HepG2 (cell line): ENCODE results near the gene ENTPD6. TPM values are rescaled to one million over a fixed set of nuclear protein-coding genes. Genes with fewer than 3 reads are reported as not detected.

Source experiments
- ADNP ChIP-seq: sonication (generic); formaldehyde crosslinking; IDR thresholded peaks from 2 replicates; pipeline ENCODE4 v1.4.0; 2020; ENCODE audit warnings: missing genetic modification reagents
- ATF7 ChIP-seq, 2 experiments: fragments of 450-650 bp in 1 of 2; sonication (generic) in 1 of 2; formaldehyde crosslinking in 1 of 2; IDR thresholded peaks; 2 replicates each; pipeline versions ENCODE4 v1.4.0 to v1.6.1; 2016 to 2020; ENCODE audit warnings: antibody characterized with exemption in 1 of 2, mild to moderate bottlenecking in 1 of 2, missing genetic modification reagents in 1 of 2
- CSRNP1 ChIP-seq: sonication (generic); formaldehyde crosslinking; IDR thresholded peaks from 2 replicates; pipeline ENCODE4 v1.8.1; 2023; ENCODE audit warnings: mild to moderate bottlenecking, missing genetic modification reagents
- CTCF ChIP-seq: sonication (generic); formaldehyde crosslinking; IDR thresholded peaks from 2 replicates; pipeline ENCODE4 v1.5.0; 2020; ENCODE audit warnings: mild to moderate bottlenecking, missing genetic modification reagents, moderate library complexity
- HIVEP1 ChIP-seq: sonication (generic); formaldehyde crosslinking; IDR thresholded peaks from 2 replicates; pipeline ENCODE4 v1.4.0; 2020; ENCODE audit warnings: mild to moderate bottlenecking, missing genetic modification reagents
- HOXA3 ChIP-seq: sonication (generic); formaldehyde crosslinking; IDR thresholded peaks from 2 replicates; pipeline ENCODE4 v1.5.0; 2020; ENCODE audit warnings: missing genetic modification reagents
- MIER3 ChIP-seq: IDR thresholded peaks from 2 replicates; pipeline ENCODE4 v1.6.1; 2016; ENCODE audit warnings: missing compliant biosample characterization, borderline replicate concordance
- NFKBIZ ChIP-seq: IDR thresholded peaks from 2 replicates; pipeline ENCODE4 v1.6.1; 2018; ENCODE audit warnings: missing genetic modification reagents, missing compliant biosample characterization
- PCBP1 ChIP-seq: fragments of 200-400 bp; formaldehyde crosslinking; IDR thresholded peaks from 2 replicates; pipeline ENCODE4 v1.6.1; 2017; ENCODE audit warnings: mild to moderate bottlenecking, low read depth, low read length, borderline replicate concordance
- REST ChIP-seq, 2 experiments: IDR thresholded peaks; 2 replicates each; pipeline ENCODE4 v1.6.1; 2011 to 2012; ENCODE audit warnings: low read length in 2 of 2, borderline replicate concordance in 1 of 2, low read depth in 1 of 2, mild to moderate bottlenecking in 1 of 2, moderate library complexity in 1 of 2
- ZBTB8A ChIP-seq: sonication (generic); formaldehyde crosslinking; IDR thresholded peaks from 2 replicates; pipeline ENCODE4 v1.4.0; 2020; ENCODE audit warnings: mild to moderate bottlenecking, low read depth, missing genetic modification reagents, borderline replicate concordance
- ZMAT5 ChIP-seq: sonication (generic); formaldehyde crosslinking; IDR thresholded peaks from 2 replicates; pipeline ENCODE4 v1.5.0; 2020; ENCODE audit warnings: mild to moderate bottlenecking, low read depth, missing genetic modification reagents, borderline replicate concordance
- ZNF12 ChIP-seq: sonication (generic); formaldehyde crosslinking; IDR thresholded peaks from 2 replicates; pipeline ENCODE4 v1.5.0; 2020; ENCODE audit warnings: missing genetic modification reagents
- ZNF580 ChIP-seq: IDR thresholded peaks from 2 replicates; pipeline ENCODE4 v1.6.1; 2016; ENCODE audit warnings: low read depth, borderline replicate concordance
- ZNF775 ChIP-seq: sonication (generic); formaldehyde crosslinking; IDR thresholded peaks from 2 replicates; pipeline ENCODE4 v1.4.0; 2020; ENCODE audit warnings: missing genetic modification reagents, mild to moderate bottlenecking, moderate library complexity, borderline replicate concordance
- ZSCAN21 ChIP-seq: sonication (generic); formaldehyde crosslinking; IDR thresholded peaks from 2 replicates; pipeline ENCODE4 v1.8.0; 2022; ENCODE audit warnings: mild to moderate bottlenecking, missing genetic modification reagents, moderate library complexity, borderline replicate concordance
- polyA plus RNA-seq, 8 experiments: library from polyadenylated mRNA; depleted of rRNA in 3 of 8; stranded (reverse) in 7 of 8; unstranded in 1 of 8; fragments of >200 nt; fragmentation: Illumina TruSeq in 4 of 8; extraction: Trizol in 4 of 8; gene quantifications; 2 replicates each; pipeline versions ENCODE4 v1.2.1 to v1.2.3, GENCODE V29; 2011 to 2016; ENCODE audit warnings: low read depth in 4 of 8, missing spikeins in 1 of 8, mixed read lengths in 1 of 8; ENCODE audit not compliant: insufficient read depth in 1 of 8
- total RNA-seq, 5 experiments: library from RNA; depleted of rRNA; stranded (reverse); fragments of >200 nt; fragmentation: Illumina TruSeq; extraction: Trizol; gene quantifications; 2 replicates each; pipeline ENCODE4 v1.2.3, GENCODE V29; 2016; ENCODE audit warnings: low read depth in 1 of 5

The ENTPD6 gene
- total and polyA plus RNA-seq, 2 of the 13 experiments (the other 11 are each of a cell fraction or from before 2014, with no cell fraction given): 164 to 172 TPM

GRCh38 chr20:25195962-25196785, 662 bp downstream of the ENTPD6 start (continued):
- TF ChIP-seq ZSCAN21 (no peak; the same call in 1 of the 2 replicates), ZNF580 (CRISPR knock-in tag) (no peak), MIER3 (CRISPR knock-in tag) (no peak), PCBP1 (no peak), HIVEP1 (CRISPR knock-in tag) (peak; percentile 63; the same call in 1 of the 2 replicates), ATF7 (IDR thresholded peaks at IDR 0.05) (no peak), ATF7 (CRISPR knock-in tag; IDR thresholded peaks at IDR 0.05) (no peak; the same call in 1 of the 2 replicates), ZBTB8A (CRISPR knock-in tag) (no peak), ZNF12 (CRISPR knock-in tag) (no peak), CTCF (no peak; the same call in 1 of the 2 replicates), ADNP (CRISPR knock-in tag) (no peak), ZMAT5 (CRISPR knock-in tag) (no peak), ZNF775 (CRISPR knock-in tag) (no peak), HOXA3 (CRISPR knock-in tag) (peak; percentile 38; the same call in 1 of the 2 replicates), NFKBIZ (CRISPR knock-in tag) (no peak), CSRNP1 (0 out of 2 replicates have a peak, but pooled peaks have one; percentile 14), REST (IDR thresholded peaks at IDR 0.05; ENCODE audit: borderline replicate concordance in 1 of 2, low read depth in 1 of 2, low read length in 2 of 2) (no peak)
